ENCODE data around the gene DAO.

DAO gene

GRCh38 chr12:108928695-108929094 lies 48.8 kb downstream of the DAO start:
- DNase-seq, result no peak

GRCh38 chr12:108930155-108930554 lies 50.3 kb downstream of the DAO start:
- DNase-seq, result peak in 1 of 2 experiments; percentile 54

GRCh38 chr12:108930756-108931155 lies 50.9 kb downstream of the DAO start:
- no peak for DNase-seq

- no peak for DNase-seq
Observed at GRCh38 chr12:108933949-108934348, 54.1 kb downstream of the DAO start.

GRCh38 chr12:108935159-108935763 lies 55.4 kb downstream of the DAO start:
- no peak for DNase-seq

- no peak for DNase-seq
Observed at GRCh38 chr12:108938247-108938924, 58.5 kb downstream of the DAO start.

GRCh38 chr12:108939594-108939993 lies 59.7 kb downstream of the DAO start:
- peak in 1 of 2 experiments; percentile 15 for DNase-seq

- no peak for DNase-seq
Observed at GRCh38 chr12:108940138-108940537, 60.2 kb downstream of the DAO start.

- DNase-seq, result no peak
Observed at GRCh38 chr12:108947097-108947496, 67.2 kb downstream of the DAO start.

- DNase-seq, result no peak
Observed at GRCh38 chr12:108948367-108948766, 68.5 kb downstream of the DAO start.

GRCh38 chr12:108949976-108950375 lies 70.1 kb downstream of the DAO start:
- peak in 1 of 2 experiments; percentile 3 for DNase-seq

Measured in NCI-H526 (cell line).